Fibroblast of the conjunctiva (primary cell): ENCODE measurements around the gene RAB6A.
A peak's percentile ranks its signal among the peaks of the same experiment; 100 is the strongest.
"Not testable (repeated sequence)": the region's sequence is repeated elsewhere in the genome, so short reads cannot be mapped to it uniquely, and the experiment has no call there.

Source experiments
- DNase-seq: peaks from one replicate; pipeline ENCODE4 v3.0.0-alpha.2; 2010; ENCODE audit warnings: low read depth

Gene RAB6A

DNA sequence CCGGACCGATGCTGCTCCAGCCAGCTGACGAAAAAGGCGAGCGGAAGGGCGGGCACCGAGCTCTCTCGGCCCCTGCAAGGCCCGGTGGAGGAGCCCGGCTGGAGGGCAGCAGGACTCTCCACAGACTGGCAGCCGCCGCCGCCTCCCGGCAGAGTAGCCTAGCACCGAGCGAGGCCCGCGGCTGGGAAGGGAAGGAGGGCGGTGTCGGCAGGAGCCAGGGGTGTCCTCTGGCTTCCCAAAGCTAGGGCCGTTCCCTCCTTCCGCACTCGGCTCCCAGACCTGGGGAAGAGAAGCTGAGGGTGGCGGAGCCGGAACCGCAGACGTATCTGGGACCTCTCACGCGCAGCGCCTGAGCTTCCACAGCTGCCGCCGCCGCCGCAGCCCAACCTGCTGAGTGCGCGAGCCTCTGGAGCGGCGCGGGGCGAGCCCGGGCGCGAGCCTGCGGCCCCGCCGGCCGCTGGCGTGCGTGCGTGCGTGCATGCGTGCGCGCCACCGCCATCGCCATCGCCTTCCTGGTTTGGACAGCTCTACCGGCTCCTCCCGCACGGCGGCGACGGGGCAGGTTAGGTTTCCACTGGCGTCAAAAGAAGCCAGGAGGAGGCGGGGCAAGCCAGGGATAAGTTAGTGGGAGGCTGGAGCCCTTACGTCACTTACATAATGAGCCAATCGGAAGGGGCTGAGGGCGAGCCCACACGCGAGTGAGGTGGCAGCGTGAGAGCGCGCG, at the start of gene RAB6A:
Gene RAB6A (minus strand): TSS at position 396 of the 724 bp plus-strand sequence. CDS start 439 bp downstream, outside the sequence.
- DNase-seq, result peak; percentile 99

DNA sequence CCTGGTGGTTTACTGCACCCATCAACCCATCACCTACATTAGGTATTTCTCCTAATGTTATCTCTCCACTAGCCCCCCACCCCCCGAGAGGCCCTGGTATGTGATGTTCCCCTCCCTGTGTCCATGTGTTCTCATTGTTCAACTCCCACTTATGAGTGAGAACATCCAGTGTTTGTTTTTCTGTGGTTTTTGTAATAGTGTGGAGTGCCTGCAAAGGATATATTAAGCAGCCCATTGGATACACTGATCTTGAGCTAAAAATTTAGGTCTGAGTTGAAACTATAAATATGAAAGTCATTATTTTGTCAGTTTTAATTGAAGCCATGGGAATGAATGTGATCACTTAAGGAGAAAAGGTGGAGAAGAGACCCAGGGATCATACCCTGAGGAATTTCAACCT, 49.8 kb upstream of the RAB6A start:
- no peak for DNase-seq

DNA sequence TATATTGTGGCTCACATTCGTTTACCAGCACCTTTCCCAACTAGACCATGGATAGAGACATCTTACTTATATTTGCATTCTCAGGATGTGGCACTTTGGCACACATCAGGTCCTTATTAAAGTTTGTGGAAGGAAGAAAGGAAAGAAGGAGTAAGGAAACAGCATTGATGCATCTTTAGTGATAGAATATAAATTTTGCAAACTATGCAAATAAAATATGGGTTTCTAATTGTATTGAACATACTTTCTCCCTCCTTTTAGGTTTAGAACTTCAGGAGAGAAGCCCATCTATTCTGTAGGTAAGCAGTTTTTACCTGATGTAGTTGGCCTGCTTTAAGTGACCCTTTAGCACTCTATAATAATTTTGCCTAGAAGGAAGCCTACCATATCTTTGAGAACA, 47.2 kb upstream of the RAB6A start:
- DNase-seq, result no peak

DNA sequence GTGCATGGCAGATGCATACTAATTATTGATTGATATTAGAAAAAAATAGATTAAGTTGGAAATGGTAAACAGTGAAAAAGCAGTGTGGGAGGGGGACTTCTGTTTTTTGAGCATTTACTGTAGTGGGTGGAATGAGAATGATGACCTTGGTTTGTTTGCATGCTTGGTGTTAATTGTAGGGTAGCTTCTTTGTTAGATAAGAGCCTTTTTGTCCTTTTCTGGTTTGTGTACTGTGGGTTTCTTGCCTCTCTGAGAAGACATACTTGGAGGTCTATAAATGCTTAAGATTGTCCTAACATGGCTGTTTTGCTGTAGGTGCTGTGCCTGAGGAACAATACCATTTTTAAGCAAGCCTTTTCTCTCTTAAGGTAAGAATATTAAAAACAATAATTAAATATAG, 43.8 kb upstream of the RAB6A start:
- no peak for DNase-seq

DNA sequence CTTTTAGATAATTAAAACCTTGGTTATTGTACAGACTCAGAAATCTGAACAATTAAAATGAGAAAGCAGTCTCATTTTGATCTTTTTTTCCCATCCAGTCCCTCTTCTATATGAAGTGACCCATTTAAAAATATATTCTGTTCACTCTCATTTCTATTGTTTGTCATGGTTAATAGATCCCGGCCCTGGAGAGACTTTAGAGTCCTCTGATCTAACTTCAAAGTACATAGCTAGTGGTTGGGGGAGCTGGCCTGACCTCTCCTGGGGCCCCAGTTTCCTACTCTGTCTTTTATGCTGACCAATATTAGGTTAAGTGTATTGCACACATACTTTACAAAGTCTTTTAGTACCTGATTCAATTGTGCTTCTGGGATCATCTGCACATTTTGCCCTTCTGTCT, 40.3 kb upstream of the RAB6A start:
- DNase-seq, result no peak

DNA sequence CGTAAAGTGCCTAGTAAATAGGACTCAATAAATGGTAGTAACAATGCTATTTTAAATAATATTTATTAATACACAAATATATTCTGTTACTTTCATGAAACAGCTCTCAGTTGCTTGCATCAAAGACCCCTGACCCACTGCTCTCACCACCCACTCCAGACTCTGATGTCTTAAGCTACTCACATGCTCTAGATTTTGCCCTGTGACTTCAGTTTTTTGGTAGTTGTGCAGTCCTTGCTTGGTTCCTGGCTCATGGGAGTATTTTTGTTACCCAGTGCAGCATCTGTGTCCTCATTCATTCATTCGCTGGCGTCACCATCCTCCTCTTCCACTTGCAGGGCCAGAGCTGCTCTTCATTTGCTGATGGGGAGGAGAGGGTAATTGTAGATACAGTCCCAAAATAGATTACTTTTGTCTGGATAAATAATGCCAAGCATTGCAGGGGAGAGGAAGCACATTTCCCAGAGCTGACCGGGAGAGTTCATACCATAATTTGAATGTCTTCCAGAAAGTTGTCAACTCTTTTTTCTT, 39.5 kb upstream of the RAB6A start:
- no peak for DNase-seq

DNA sequence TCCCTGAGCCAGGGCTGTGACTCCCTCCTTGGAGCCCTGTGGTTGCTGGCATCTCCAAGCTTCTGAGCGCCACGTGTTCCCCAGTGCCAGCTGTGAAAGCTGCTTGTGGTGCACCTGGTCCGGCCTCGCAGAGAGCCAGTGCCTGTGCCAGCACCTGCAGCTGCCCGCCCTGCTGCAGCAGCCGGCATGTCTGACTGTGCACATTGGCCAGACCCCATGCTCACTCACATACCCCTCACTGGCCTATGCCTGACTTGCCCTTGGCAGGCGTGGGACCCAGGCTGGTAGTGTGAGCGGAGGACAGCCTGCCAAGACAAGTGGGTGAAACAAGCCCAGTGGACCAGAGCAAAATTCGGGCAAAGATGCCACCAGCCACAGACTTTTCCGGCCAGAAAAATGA, 36.6 kb upstream of the RAB6A start:
- no peak for DNase-seq

DNA sequence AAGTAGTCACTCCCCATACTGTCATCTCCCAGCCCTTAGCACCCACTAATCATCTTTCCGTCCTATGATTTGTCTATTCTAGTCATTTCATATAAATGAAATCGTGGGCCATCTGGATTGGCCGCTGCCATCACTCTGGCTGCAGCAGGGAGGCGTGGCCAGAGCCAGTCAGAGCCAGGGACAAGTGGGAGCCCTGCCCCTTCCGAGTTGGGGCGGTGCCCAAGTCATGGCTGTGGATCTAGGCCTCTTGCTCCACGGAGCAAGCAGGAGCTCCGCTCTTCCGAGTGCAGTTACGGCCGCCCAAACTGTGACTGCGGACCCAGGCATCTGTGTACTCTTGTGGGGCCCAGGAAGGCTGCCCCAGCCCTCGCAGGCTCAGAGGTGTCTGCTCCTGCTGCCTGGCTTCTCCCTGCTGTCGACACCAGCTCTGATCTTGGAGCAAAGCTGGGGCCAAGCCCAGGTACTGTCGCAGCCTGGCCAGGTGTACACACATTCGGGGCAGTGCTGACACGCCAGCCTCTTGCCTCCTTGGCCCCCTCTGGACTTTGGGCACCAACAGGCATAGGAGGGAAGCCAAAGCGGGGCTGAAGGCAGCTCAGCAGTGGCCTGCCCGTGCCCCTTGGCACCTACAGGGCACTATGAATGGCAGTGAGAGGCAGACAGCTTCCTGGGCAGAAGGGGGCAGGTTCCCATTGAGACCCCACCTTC, 35.2 kb upstream of the RAB6A start:
- no peak for DNase-seq

DNA sequence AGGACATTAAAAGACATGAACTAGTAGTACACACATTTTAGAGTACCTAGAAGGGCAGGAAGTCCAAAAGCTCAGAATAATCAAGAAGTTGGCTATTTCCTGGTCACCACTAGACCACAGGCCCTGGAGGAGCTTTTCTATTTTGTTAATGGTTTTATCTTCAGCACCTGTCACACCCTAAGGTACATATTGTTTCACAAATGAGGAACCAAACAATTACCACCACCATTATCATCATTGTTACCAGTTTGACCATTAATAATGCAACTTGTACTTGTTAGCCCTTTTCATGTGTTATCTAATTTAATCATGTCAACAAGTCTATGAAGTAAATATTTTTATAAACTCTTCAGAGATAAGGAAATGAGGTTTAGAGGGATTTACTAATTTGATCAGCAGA, 31.7 kb upstream of the RAB6A start:
- DNase-seq, result no peak

DNA sequence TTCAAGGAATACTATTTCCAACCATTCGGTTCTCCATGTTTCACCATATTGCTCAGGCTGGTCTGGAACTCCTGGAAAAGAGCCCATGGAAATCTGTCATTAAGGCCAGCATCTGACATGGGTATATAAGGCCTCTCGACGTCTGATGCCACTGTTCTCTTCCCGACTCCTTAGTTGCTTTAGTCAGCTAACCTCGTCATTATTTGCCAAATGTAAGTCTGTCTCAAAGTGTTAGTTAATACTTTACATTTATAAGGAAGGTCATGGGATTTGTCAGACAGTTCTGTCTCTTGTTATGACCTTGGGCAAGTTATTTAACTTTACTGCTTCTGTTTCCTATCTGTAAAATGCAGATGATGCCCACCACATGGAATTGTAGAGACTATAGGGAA, 28.4 kb upstream of the RAB6A start:
- no peak for DNase-seq

DNA sequence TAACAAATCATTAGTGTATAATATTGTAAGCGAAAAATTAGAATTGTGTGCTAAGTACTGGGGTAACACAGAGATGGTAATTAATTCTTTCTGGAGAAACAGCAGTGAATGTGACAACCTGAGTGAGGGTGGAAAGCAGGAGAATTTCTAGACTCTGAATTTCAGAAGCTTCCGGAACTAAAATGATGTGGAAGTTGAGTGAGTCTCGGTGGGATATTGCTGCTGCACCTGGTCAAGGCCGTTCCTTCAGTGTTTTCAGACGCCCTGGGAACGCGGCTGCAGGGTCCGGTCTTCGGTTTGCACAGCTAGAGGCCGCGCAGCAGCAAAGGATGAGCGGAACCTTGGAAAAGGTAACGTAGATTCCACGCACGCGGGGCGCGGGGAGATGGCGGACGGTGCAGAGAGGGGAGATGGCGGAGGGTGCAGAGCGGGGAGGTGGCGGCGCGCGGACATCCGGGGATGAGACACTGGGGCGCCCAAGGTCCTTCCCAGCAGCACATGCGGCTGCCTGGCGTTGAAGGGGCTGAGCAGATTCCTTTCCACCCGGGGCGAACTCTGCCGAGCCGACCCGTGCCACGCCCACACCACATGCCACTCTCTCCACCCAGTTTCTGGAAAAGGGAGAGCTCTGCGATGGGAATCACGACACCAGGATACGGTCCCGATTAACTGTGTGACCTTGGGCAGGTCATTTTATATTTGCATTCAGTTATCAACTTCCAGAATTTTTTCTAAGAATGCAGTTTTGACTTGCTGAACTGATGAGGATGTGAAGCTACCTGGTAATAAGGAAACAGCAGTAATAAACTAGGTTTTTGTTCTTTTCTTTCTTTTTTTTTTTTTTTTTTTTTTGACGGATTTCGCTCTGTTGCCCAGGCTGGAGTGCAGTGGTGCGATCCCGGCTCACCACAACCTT, 27.0 kb upstream of the RAB6A start, which contains the start of gene MRPL48:
Gene MRPL48 (plus strand): TSS at position 232 of the 916 bp plus-strand sequence. CDS start 98 bp downstream, at position 330.
- DNase-seq, result peak; percentile 90

DNA sequence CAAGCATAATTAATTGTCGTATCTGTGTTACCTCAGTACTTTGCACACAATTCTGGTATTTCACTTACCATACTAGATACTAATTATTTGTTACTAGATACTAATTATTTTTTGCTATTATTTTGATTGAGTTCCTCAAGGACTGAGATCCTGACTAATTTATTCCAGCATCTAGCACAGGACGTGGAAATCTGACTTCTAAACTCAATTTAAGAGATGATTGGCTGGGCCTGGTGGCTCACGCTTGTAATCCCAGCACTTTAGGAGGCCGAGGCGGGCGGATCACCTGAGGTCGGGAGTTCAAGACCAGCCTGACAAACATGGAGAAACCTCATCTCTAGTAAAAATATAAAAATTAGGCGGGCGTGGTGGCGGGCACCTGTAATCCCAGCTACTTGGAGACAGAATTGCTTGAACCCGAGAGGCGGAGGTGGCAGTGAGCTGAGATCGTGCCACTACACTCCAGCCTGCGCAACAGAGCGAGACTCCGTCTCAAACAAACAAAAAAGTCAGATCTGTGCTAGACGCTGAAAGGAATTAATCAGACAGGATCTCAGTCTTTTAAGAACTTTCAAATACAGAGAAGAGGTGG, 26.3 kb upstream of the RAB6A start:
- DNase-seq, result no peak

DNA sequence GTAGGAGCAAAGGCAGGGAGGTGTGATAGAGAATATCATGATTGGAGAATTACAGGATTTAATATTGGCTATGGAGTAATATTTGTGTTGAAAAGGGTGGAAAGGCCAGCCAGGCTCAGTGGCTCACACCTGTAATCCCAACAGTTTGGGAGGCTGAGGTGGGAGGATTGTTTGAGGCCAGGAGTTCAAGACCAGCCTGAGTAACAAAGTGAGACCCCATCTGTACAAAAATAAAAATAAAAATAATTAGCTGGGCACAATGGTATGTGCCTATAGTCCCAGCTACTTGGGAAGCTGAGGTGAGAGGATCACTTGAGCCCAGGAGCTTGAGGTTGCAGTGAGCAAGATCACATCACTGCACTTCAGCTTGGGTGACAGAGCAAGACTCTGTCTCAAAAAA, 24.6 kb upstream of the RAB6A start:
- DNase-seq, result not testable (repeated sequence)

DNA sequence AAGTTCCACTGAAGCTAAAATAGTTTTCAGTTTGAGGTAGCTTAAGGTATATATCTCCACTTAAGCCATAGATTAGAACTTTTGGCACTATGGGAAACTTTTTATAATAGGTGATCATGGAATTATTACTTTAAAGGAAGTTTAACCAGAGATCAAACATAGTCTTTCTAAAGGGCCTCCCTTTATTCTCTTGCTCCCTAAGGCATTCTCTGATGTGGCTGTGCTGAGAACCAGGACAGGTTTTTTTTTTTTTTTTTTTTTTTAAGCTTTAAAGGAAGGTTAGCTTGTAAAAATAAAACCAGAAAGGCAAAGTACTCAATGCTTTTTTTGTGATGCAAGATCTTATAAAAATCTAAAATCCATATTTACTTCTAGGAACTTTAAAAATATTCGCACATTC, 23.9 kb upstream of the RAB6A start:
- no peak for DNase-seq

DNA sequence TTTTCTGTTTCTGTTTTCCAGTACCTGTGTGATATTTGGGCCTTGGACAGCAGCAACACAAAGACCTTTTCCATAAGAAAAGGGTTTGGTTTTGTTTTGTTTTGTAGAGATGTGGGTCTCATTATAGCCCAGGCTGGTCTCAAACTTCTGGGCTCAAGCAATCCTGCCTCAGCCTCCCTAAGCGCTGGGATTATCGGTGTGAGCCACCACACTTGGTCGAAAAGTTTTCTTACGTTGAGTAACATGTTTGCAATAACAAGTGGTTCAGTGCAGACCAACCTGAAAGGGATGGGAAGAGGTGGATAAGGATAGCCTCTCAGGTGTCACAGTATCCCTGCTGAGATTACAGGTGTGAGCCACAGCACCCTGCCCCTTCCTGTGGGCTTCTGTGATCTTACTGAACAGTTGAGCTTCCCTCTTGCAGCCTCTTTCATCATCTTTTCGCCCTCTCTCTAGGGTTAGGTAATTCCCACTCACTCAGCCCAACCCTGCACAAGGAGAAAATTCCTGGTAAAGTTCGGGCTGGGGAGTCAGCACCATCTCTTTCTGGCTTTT, 23.3 kb upstream of the RAB6A start:
- DNase-seq, result no peak

DNA sequence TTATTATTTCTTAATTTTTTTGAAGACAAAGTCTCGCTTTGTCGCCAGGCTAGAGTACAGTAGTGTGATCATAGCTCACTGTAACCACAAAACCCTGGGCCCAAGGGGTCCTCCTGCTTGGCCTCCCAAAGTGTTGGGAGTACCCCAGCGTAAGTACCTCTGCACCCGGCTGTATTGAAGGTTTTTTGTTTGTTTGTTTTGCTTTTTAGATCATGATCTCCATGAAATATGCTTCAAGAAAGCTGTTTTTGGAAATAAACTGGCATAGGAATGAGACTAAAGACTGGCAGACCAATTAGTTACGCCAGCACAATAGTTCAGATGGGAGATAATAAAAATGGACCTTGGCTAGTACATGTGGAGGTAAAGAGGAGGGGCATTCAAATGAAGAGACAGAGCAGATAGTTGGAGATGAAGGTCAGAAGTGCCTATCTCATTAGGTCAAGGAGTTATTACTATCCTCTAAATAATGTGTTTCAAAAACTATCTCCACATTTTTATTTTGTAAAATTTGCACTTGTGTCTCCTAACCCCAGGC, 22.7 kb upstream of the RAB6A start:
- no peak for DNase-seq

DNA sequence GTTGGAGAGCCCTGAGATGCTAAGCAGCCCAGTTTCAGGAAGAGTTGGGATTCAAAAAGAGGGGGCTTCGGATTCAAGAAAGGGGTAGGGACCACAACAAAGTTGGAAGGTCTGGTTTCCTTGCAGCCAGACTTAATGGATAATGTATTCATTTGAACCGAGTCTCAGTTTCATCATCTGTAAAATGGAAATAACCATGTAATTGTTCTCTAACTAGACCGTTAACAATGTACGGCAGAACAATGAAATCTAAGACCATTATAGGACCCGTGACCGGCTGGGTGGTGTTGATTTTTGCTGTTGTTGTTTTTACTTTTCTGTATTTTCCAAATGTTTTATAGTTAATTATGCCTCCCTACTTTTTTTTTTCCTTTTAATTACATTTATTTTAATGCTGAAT, 20.4 kb upstream of the RAB6A start:
- no peak for DNase-seq

DNA sequence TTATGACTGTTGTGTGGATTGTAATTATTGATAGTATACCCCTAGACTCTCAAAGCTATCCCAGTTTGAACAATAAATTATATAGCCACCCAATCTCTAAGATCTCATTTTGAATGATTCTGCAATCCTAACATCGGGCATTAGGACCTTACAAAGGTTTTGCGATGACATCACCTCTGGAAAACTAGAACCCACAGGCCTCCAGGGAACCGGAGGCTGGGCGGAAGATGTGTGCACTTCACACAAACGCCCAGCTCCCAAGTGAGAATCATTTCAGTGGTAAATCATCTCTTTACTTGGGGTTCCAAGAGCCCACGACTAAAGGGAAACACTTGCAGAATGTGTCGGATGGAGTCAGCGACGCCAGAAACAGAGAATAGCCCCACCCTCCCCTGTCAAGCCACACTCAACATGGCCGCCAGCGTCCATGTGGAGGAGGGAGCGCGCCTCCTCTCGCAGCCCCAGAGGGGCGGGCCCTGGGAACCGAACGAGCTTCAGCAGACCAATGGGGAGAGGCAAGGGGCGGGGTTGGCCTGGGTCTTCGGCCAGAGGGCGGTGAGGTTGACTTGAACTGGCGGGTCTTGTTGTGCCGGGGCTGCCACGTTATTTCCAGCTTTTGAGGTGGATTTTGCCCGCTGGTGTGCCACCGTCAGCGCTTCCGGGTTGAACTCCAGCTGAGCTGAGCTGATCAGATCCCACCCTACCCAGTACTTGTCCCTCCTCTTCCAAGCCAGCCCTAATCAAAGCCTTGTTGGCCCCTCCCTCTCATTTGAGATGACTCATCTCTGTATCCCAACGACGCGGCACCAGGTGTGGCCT, 18.4 kb upstream of the RAB6A start:
- peak; percentile 98 for DNase-seq

DNA sequence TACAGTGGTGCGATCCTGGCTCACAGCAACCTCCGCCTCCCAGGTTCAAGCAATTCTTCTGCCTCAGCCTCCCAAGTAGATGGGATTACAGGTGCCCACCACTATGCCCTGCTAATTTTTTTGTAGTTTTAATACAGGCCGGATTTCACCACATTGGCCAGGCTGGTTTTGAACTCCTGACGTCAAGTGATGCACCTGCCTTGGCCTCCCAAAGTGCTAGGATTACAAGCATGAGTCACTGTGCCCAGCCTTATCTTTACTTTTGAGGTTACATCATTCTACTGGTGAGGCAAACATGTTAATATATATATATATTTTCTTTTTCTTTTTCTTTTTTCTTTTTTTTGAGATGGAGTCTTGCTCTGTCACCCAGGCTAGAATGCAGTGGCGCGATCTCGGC, 9.9 kb upstream of the RAB6A start:
- DNase-seq, result not testable (repeated sequence)

DNA sequence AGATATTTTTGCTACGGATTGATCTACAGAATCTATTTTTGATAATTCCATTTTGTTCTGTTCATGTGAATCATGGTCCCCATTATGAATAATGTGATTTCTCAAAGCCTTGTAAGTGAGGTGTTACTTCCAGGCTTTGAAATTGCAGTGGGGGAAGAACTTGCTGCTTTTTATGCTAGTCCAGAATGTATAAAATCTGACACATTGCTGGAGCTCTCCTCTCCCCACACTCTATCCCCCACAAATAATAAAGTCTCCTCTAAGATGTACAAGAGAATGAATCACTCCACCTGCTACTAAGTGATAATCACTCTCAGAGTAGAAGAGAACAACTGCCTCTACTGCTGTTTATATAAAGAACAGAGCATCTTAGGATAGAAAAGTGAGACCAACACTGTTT, 5.9 kb upstream of the RAB6A start:
- DNase-seq, result no peak
